ENCODE results near the gene TKTL1. TPM values are rescaled to one million over a fixed set of nuclear protein-coding genes. Genes with fewer than 3 reads are reported as not detected.
A peak's percentile ranks its signal among the peaks of the same experiment; 100 is the strongest.
"Not testable (repeated sequence)": the region's sequence is repeated elsewhere in the genome, so short reads cannot be mapped to it uniquely, and the experiment has no call there.

TKTL1 gene
- total RNA-seq, 1 donor from 2014 or later: 0.91 TPM

GRCh38 chrX:154333837-154334271 lies 38.3 kb downstream of the TKTL1 start:
- no peak overlapping the region for H3K4me3 Mint-ChIP-seq
- no peaks in the 10 kb centered on the region for H3K9me3 Mint-ChIP-seq
- TF ChIP-seq CTCF (conservative IDR thresholded peaks at IDR 0.05): no peak
- peaks cover 4% of the 10 kb centered on the region for H3K4me1 Mint-ChIP-seq
- DNase-seq (ENCODE audit: low read depth, low spot score): no peak
- H3K36me3 Mint-ChIP-seq (ENCODE audit: low read depth): no peaks in the 10 kb centered on the region
- H3K27ac Mint-ChIP-seq (ENCODE audit: unreplicated experiment): no peak overlapping the region
- no peaks in the 10 kb centered on the region for H3K27me3 Mint-ChIP-seq (ENCODE audit: low read depth)

- TF ChIP-seq CTCF (conservative IDR thresholded peaks at IDR 0.05): no peak
- no peaks in the 10 kb centered on the region for H3K27me3 Mint-ChIP-seq (ENCODE audit: low read depth)
- no peak for DNase-seq (ENCODE audit: low read depth, low spot score)
- H3K36me3 Mint-ChIP-seq (ENCODE audit: low read depth): no peaks in the 10 kb centered on the region
- peaks cover 2% of the 10 kb centered on the region for H3K4me1 Mint-ChIP-seq
- no peaks in the 10 kb centered on the region for H3K9me3 Mint-ChIP-seq
- no peak overlapping the region for H3K4me3 Mint-ChIP-seq
- no peak overlapping the region for H3K27ac Mint-ChIP-seq (ENCODE audit: unreplicated experiment)
Measured at GRCh38 chrX:154334496-154334895, 38.9 kb downstream of the TKTL1 start.

GRCh38 chrX:154341399-154342298 lies 46.1 kb downstream of the TKTL1 start:
- H3K27ac Mint-ChIP-seq (ENCODE audit: unreplicated experiment); H3K9me3 Mint-ChIP-seq; H3K36me3 Mint-ChIP-seq (ENCODE audit: low read depth); H3K4me3 Mint-ChIP-seq; H3K27me3 Mint-ChIP-seq (ENCODE audit: low read depth); H3K4me1 Mint-ChIP-seq; DNase-seq (ENCODE audit: low read depth, low spot score): not testable (repeated sequence)

DNA sequence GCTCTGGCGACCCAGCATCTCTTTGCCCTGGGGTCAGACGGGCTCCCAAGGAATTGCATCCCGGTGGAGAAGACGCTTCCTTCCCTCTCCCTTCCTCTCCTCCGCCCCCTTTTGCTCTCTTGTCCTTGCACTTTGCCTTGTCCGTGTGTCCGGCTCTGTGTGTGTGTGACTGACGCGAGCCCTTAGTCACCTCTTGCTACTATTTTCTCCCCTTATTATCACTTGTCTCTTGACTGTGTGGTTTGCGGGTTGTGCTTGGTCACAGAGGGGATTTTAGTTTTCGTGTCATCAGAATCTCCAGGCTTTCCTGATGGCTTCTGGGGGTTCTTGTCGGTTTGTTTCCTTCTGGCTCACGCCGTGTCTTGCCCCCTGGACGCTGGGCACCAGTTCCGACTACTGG lies 47.5 kb downstream of the TKTL1 start:
- not testable (repeated sequence) for H3K4me1 Mint-ChIP-seq; H3K9me3 Mint-ChIP-seq; DNase-seq (ENCODE audit: low read depth, low spot score); H3K27ac Mint-ChIP-seq (ENCODE audit: unreplicated experiment); H3K4me3 Mint-ChIP-seq; H3K27me3 Mint-ChIP-seq (ENCODE audit: low read depth); H3K36me3 Mint-ChIP-seq (ENCODE audit: low read depth)

DNA sequence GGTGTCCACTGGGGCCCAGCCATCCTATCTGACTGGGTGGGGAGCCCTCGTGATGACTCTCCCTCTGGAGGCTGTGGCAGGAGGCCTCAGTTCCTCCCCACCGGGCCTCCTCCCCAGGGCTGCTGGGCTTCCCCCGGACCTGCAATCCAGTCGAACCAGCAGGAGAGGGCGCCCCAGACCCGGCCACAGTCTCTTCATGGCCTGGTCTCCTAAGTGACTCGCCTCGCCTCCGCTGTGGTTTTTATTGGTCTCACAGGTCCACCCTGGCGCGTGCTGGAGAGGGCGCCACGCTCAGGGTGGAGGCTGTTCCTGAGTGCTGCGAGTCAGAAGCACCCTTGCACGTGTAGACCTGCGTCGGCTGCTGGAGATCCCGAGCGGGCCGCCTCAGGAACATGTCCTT lies 48.0 kb downstream of the TKTL1 start:
- H3K4me3 Mint-ChIP-seq; DNase-seq (ENCODE audit: low read depth, low spot score); H3K27me3 Mint-ChIP-seq (ENCODE audit: low read depth); H3K4me1 Mint-ChIP-seq; H3K36me3 Mint-ChIP-seq (ENCODE audit: low read depth); H3K27ac Mint-ChIP-seq (ENCODE audit: unreplicated experiment); H3K9me3 Mint-ChIP-seq: not testable (repeated sequence)

- H3K27ac Mint-ChIP-seq (ENCODE audit: unreplicated experiment): no peak overlapping the region
Measured at GRCh38 chrX:154348114-154348531, 52.5 kb downstream of the TKTL1 start.

More at GRCh38 chrX:154348114-154348531, 52.5 kb downstream of the TKTL1 start:
- Mint-ChIP-seq H3K4me1 (peaks cover 5% of the 10 kb centered on the region), H3K4me3 (peak overlapping the region; percentile 12), H3K27me3 (ENCODE audit: low read depth) (peaks cover 4% of the 10 kb centered on the region), H3K9me3 (no peaks in the 10 kb centered on the region), H3K36me3 (ENCODE audit: low read depth) (peaks cover 5% of the 10 kb centered on the region)
- no peak for TF ChIP-seq CTCF (conservative IDR thresholded peaks at IDR 0.05)
- no peak for DNase-seq (ENCODE audit: low read depth, low spot score)

All from neural crest cell (in vitro differentiated cells).